ENCODE measurements around the gene SRBD1.

DNA sequence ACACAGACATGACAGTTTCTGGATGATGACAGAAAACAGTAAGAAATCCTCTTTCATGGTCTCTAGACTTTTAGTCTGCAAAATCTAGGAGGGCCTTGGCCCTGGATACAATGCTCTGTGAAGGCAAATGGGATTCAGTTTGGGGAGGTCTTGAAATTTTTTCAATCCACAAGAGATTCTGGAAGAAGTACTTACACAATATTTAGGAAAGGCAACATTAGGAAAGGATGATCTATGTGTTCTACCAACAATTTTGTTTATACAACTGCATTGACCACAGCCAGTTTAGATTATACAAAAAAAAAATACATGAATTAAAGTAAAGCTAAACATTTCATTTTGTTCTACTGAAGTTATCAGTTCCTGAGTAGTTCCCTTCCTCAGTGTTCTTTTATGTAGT is 208.0 kb downstream of the SRBD1 start:
- TF ChIP-seq CTCF (IDR thresholded peaks at IDR 0.05), result no peak
- no peak for TF ChIP-seq SP1 (CRISPR knock-in tag; conservative IDR thresholded peaks at IDR 0.05)
- no peak for TF ChIP-seq ATF3 (CRISPR knock-in tag; conservative IDR thresholded peaks at IDR 0.05)
- no peak for TF ChIP-seq NR2C2 (CRISPR knock-in tag; IDR thresholded peaks at IDR 0.05)
- no peak for TF ChIP-seq JUN (CRISPR knock-in tag; IDR thresholded peaks at IDR 0.05)
- no peak for TF ChIP-seq ZNF416 (CRISPR knock-in tag; IDR thresholded peaks at IDR 0.05)
- no peak for TF ChIP-seq ELF4 (CRISPR knock-in tag; IDR thresholded peaks at IDR 0.05; ENCODE audit: low read depth)
- no peak for TF ChIP-seq SMAD3 (CRISPR knock-in tag; IDR thresholded peaks at IDR 0.05; ENCODE audit: borderline replicate concordance)

Measured in WTC11 (cell line).